Loucy (cell line): Measurements from ENCODE around the gene TAPBP.

Experiments
- H2AFZ ChIP-seq: fragments of 200-600 bp; sonication (generic); 2 replicates; pipeline ENCODE4 v1.6.0; 2016; ENCODE audit warnings: antibody characterized with exemption, mild to moderate bottlenecking, low read length, moderate library complexity
- H3F3A ChIP-seq: fragments of 200-600 bp; 2 replicates; pipeline ENCODE4 v1.6.0; 2016; ENCODE audit warnings: antibody characterized with exemption, low read depth, mild to moderate bottlenecking
- H3K27me3 ChIP-seq: fragments of 200-600 bp; sonication (generic); 2 replicates; pipeline ENCODE4 v1.6.1; 2014; ENCODE audit warnings: low read length, mild to moderate bottlenecking; ENCODE audit not compliant: insufficient read depth, poor library complexity, severe bottlenecking
- H3K36me3 ChIP-seq: fragments of 200-600 bp; sonication (generic); 2 replicates; pipeline ENCODE4 v1.6.1; 2016; ENCODE audit warnings: low read length; ENCODE audit not compliant: insufficient read depth
- H3K4me1 ChIP-seq: fragments of 200-600 bp; sonication (generic); 2 replicates; pipeline ENCODE4 v1.5.1; 2014; ENCODE audit warnings: low read length, mild to moderate bottlenecking; ENCODE audit not compliant: insufficient read depth, poor library complexity, severe bottlenecking
- H3K4me2 ChIP-seq: fragments of 200-600 bp; sonication (generic); 2 replicates; pipeline ENCODE4 v1.6.0; 2014; ENCODE audit warnings: antibody characterized with exemption, low read length, low read depth, mild to moderate bottlenecking; ENCODE audit not compliant: poor library complexity, severe bottlenecking
- H3K4me3 ChIP-seq: fragments of 200-600 bp; sonication (generic); 2 replicates; pipeline ENCODE4 v1.5.1; 2014; ENCODE audit warnings: low read length, mild to moderate bottlenecking, mixed read lengths; ENCODE audit not compliant: poor library complexity, severe bottlenecking
- H3K79me2 ChIP-seq: fragments of 200-600 bp; sonication (generic); 2 replicates; pipeline ENCODE4 v1.6.1; 2014; ENCODE audit warnings: low read length; ENCODE audit not compliant: insufficient read depth
- H3K9ac ChIP-seq: fragments of 200-600 bp; sonication (generic); 2 replicates; pipeline ENCODE4 v1.6.0; 2014; ENCODE audit warnings: mild to moderate bottlenecking, low read depth, low read length, moderate library complexity; ENCODE audit not compliant: poor library complexity, severe bottlenecking
- H3K9me2 ChIP-seq: fragments of 200-600 bp; sonication (generic); replicated peaks from 2 replicates; pipeline ENCODE4 v1.6.1; 2016; ENCODE audit warnings: low read depth, low read length, mixed read lengths
- H3K9me3 ChIP-seq: fragments of 200-600 bp; sonication (generic); 2 replicates; pipeline ENCODE4 v1.6.1; 2014; ENCODE audit warnings: mild to moderate bottlenecking, antibody characterized with exemption, low read length, low read depth; ENCODE audit not compliant: insufficient read depth
- H4K20me1 ChIP-seq: fragments of 200-600 bp; sonication (generic); 2 replicates; pipeline ENCODE4 v1.6.0; 2014; ENCODE audit warnings: antibody characterized with exemption, low read length, mild to moderate bottlenecking; ENCODE audit not compliant: insufficient read depth, poor library complexity, severe bottlenecking
- CTCF ChIP-seq: fragments of 200-600 bp; sonication (generic); conservative IDR thresholded peaks from 2 replicates; pipeline ENCODE4 v1.5.1; 2014; ENCODE audit warnings: mild to moderate bottlenecking, antibody characterized with exemption, low read length
- EZH2phosphoT487 ChIP-seq: fragments of 200-600 bp; IDR thresholded peaks from 2 replicates; pipeline ENCODE4 v1.6.1; 2018; ENCODE audit warnings: antibody characterized with exemption, mild to moderate bottlenecking, moderate library complexity, borderline replicate concordance

The TAPBP gene

GRCh38 chr6:33259032-33259431, 54.8 kb downstream of the TAPBP start:
- Histone ChIP-seq H3K9me2 (no peaks in the 10 kb centered on the region), H3K27me3 (no peaks in the 10 kb centered on the region), H3F3A (0 out of 2 replicates have a peak, but pooled peaks cover 2% of the 10 kb centered on the region), H3K36me3 (peaks cover 4% of the 10 kb centered on the region; the same call in 1 of the 2 replicates), H2AFZ (no peak overlapping the region), H3K9ac (no peak overlapping the region), H3K4me2 (no peak overlapping the region), H4K20me1 (no peaks in the 10 kb centered on the region), H3K4me3 (no peak overlapping the region), H3K9me3 (no peaks in the 10 kb centered on the region), H3K4me1 (no peaks in the 10 kb centered on the region), H3K79me2 (no peaks in the 10 kb centered on the region)
- TF ChIP-seq EZH2phosphoT487: no peak
- no peak for TF ChIP-seq CTCF

- no peak for TF ChIP-seq EZH2phosphoT487
- no peak for TF ChIP-seq CTCF
- H3K4me2 ChIP-seq: no peak overlapping the region
- H2AFZ ChIP-seq: no peak overlapping the region
- peaks cover 4% of the 10 kb centered on the region; the same call in 1 of the 2 replicates for H3K36me3 ChIP-seq
- no peaks in the 10 kb centered on the region for H3K27me3 ChIP-seq
- peaks cover 12% of the 10 kb centered on the region for H3K4me1 ChIP-seq
- H3K4me3 ChIP-seq: no peak overlapping the region
- H3K9me3 ChIP-seq: no peaks in the 10 kb centered on the region
- H3F3A ChIP-seq: 0 out of 2 replicates have a peak, but pooled peaks cover 2% of the 10 kb centered on the region
- peaks cover 13% of the 10 kb centered on the region for H3K79me2 ChIP-seq
- no peaks in the 10 kb centered on the region for H3K9me2 ChIP-seq
- H3K9ac ChIP-seq: no peak overlapping the region
- no peaks in the 10 kb centered on the region for H4K20me1 ChIP-seq
These were observed 59.3 kb downstream of the TAPBP start for GRCh38 chr6:33254591-33254990.

DNA sequence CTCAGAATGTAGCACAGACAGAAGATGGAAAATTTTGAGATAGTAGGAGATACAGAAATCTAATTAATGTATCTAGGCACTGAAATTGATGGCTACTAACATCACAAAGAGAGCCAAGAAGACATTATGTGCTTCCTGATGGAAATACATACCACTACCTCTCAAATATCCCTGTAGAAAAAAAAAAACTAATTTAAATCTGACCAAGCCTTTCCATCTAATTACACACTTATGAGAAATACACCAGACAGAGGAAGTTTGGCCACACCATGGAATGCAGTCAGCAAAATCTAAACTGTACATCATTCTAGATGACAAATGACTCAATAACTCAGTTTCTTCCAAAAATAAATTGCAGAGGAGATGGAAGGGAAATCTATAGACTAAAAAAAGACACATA, 61.1 kb downstream of the TAPBP start:
- no peaks in the 10 kb centered on the region for H4K20me1 ChIP-seq
- no peaks in the 10 kb centered on the region for H3K9me2 ChIP-seq
- peaks cover 22% of the 10 kb centered on the region for H3K4me1 ChIP-seq
- H3F3A ChIP-seq: 0 out of 2 replicates have a peak, but pooled peaks cover 2% of the 10 kb centered on the region
- H3K9ac ChIP-seq: no peak overlapping the region
- no peak for TF ChIP-seq EZH2phosphoT487
- TF ChIP-seq CTCF: no peak
- H3K36me3 ChIP-seq: peaks cover 4% of the 10 kb centered on the region; the same call in 1 of the 2 replicates
- no peak overlapping the region for H3K4me3 ChIP-seq
- no peaks in the 10 kb centered on the region for H3K9me3 ChIP-seq
- H3K4me2 ChIP-seq: no peak overlapping the region
- no peaks in the 10 kb centered on the region for H3K27me3 ChIP-seq
- no peak overlapping the region for H2AFZ ChIP-seq
- peaks cover 13% of the 10 kb centered on the region for H3K79me2 ChIP-seq
